HCT116 (cell line): Measurements from ENCODE around the gene IKZF3.

ENCODE experiments used
- CBX3 ChIP-seq: IDR thresholded peaks from 2 replicates; pipeline ENCODE4 v1.6.1; 2012; ENCODE audit warnings: low read depth
- ELF1 ChIP-seq: IDR thresholded peaks from 2 replicates; pipeline ENCODE4 v1.6.1; 2012; ENCODE audit warnings: low read depth, borderline replicate concordance
- EZH2 ChIP-seq: fragments of 200-600 bp; sonication (generic); IDR thresholded peaks from 2 replicates; pipeline ENCODE4 v1.6.1; 2017; ENCODE audit warnings: antibody characterized with exemption, mixed run types
- EZH2phosphoT487 ChIP-seq: fragments of 200-600 bp; IDR thresholded peaks from 2 replicates; pipeline ENCODE4 v1.6.1; 2018; ENCODE audit warnings: antibody characterized with exemption, borderline replicate concordance
- FOSL1 ChIP-seq: IDR thresholded peaks from 2 replicates; pipeline ENCODE4 v1.6.1; 2012; ENCODE audit warnings: low read depth
- JUND ChIP-seq: IDR thresholded peaks from 2 replicates; pipeline ENCODE4 v1.6.1; 2012
- POLR2A ChIP-seq: IDR thresholded peaks from 2 replicates; pipeline ENCODE4 v1.7.0; 2011; ENCODE audit warnings: borderline replicate concordance; ENCODE audit not compliant: insufficient read depth, insufficient read length; ENCODE audit errors: extremely low read depth
- SIN3A ChIP-seq: IDR thresholded peaks from 2 replicates; pipeline ENCODE4 v1.6.1; 2012; ENCODE audit warnings: low read depth
- SP1 ChIP-seq: IDR thresholded peaks from 2 replicates; pipeline ENCODE4 v1.6.1; 2012; ENCODE audit warnings: low read depth
- ZNF274 ChIP-seq: fragments of 200-500 bp; sonication (Bioruptor generic); IDR thresholded peaks from 2 replicates; pipeline ENCODE4 v1.6.1; 2014; ENCODE audit warnings: mild to moderate bottlenecking, low read depth, low read length, inconsistent platforms
- TF ChIP-seq, protein P1 (sequence below): IDR thresholded peaks from 2 replicates; pipeline ENCODE4 v1.6.1; 2012
- TF ChIP-seq, protein P2 (sequence below): IDR thresholded peaks from 2 replicates; pipeline ENCODE4 v1.6.1; 2011; ENCODE audit warnings: mild to moderate bottlenecking, low read length, moderate library complexity; ENCODE audit not compliant: insufficient replicate concordance; ENCODE audit errors: extremely low read depth
- TF ChIP-seq, protein P3 (sequence below), 3 experiments: fragments of 200-600 bp in 1 of 3; sonication (generic) in 1 of 3; IDR thresholded peaks in 2 of 3; conservative IDR thresholded peaks in 1 of 3; 2 replicates each; pipeline ENCODE4 v1.5.1; 2012 to 2017; ENCODE audit warnings: low read depth in 2 of 3, low read length in 2 of 3, antibody characterized with exemption in 1 of 3, borderline replicate concordance in 1 of 3, control low read depth in 1 of 3, mild to moderate bottlenecking in 1 of 3, mixed read lengths in 1 of 3, mixed run types in 1 of 3, moderate library complexity in 1 of 3; ENCODE audit not compliant: insufficient read depth in 1 of 3

DNA sequence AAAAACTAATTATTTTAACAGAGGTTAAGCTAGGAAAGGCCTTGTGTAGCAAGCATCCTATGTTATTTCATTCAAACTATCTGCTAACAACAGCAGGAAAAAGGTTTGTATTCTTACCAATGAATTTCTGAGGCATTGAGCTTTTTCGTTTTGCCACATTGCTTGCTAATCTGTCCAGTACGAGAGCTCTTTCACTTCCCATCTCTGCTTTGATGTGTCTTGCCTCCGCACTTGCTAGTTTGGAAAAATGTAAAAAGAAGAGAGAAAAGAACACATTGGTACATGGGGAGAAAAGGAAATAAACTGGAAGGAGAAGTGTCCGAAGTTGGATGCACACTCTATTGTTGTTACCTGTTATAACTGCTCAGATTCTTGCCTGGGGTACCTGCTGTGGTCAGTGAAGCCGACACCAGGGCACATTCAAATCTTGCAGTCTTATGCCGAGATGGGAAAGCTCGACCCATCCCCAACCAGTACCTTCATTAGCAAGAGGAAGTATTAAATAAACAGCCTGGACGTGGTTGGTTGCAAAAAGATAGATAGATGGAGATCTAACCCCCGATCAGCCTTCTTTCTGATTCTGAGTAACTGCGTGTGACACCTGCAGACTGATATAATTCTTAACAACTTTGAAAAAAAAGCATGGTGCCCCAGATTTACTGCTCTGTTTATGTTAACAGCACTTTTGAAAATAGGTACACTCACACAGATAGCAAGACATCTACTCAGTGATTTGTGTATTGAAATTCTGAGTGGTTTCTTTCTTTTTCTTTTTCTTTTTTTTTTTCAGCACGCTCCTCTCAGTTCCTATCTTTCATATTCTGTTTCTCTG is 86.4 kb downstream of the IKZF3 start:
- TF ChIP-seq ELF1 (no peak), SIN3A (no peak), ZNF274 (no peak), EZH2 (no peak), FOSL1 (no peak), JUND (no peak), POLR2A (no peak), SP1 (no peak), EZH2phosphoT487 (no peak), CBX3 (no peak)
- TF ChIP-seq, protein P1, sequence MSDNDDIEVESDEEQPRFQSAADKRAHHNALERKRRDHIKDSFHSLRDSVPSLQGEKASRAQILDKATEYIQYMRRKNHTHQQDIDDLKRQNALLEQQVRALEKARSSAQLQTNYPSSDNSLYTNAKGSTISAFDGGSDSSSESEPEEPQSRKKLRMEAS, result no peak
- TF ChIP-seq, protein P2, sequence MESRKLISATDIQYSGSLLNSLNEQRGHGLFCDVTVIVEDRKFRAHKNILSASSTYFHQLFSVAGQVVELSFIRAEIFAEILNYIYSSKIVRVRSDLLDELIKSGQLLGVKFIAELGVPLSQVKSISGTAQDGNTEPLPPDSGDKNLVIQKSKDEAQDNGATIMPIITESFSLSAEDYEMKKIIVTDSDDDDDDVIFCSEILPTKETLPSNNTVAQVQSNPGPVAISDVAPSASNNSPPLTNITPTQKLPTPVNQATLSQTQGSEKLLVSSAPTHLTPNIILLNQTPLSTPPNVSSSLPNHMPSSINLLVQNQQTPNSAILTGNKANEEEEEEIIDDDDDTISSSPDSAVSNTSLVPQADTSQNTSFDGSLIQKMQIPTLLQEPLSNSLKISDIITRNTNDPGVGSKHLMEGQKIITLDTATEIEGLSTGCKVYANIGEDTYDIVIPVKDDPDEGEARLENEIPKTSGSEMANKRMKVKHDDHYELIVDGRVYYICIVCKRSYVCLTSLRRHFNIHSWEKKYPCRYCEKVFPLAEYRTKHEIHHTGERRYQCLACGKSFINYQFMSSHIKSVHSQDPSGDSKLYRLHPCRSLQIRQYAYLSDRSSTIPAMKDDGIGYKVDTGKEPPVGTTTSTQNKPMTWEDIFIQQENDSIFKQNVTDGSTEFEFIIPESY, result no peak
- TF ChIP-seq, protein P3, sequence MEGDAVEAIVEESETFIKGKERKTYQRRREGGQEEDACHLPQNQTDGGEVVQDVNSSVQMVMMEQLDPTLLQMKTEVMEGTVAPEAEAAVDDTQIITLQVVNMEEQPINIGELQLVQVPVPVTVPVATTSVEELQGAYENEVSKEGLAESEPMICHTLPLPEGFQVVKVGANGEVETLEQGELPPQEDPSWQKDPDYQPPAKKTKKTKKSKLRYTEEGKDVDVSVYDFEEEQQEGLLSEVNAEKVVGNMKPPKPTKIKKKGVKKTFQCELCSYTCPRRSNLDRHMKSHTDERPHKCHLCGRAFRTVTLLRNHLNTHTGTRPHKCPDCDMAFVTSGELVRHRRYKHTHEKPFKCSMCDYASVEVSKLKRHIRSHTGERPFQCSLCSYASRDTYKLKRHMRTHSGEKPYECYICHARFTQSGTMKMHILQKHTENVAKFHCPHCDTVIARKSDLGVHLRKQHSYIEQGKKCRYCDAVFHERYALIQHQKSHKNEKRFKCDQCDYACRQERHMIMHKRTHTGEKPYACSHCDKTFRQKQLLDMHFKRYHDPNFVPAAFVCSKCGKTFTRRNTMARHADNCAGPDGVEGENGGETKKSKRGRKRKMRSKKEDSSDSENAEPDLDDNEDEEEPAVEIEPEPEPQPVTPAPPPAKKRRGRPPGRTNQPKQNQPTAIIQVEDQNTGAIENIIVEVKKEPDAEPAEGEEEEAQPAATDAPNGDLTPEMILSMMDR (IDR thresholded peaks at IDR 0.05 in 2 of 3, conservative IDR thresholded peaks at IDR 0.05 in 1 of 3; ENCODE audit: borderline replicate concordance in 1 of 3, insufficient read depth in 1 of 3, low read depth in 2 of 3, low read length in 2 of 3), result no peak
